GM19395 (cell line): Measurements from ENCODE around the gene NTNG1.

Experiments
- ATAC-seq: cut with Tn5 transposase; IDR thresholded peaks from one replicate; pipeline ENCODE4 v1.9.1; 2021; ENCODE audit warnings: mild to moderate bottlenecking, moderate library complexity; ENCODE audit not compliant: unreplicated experiment

The NTNG1 gene

DNA sequence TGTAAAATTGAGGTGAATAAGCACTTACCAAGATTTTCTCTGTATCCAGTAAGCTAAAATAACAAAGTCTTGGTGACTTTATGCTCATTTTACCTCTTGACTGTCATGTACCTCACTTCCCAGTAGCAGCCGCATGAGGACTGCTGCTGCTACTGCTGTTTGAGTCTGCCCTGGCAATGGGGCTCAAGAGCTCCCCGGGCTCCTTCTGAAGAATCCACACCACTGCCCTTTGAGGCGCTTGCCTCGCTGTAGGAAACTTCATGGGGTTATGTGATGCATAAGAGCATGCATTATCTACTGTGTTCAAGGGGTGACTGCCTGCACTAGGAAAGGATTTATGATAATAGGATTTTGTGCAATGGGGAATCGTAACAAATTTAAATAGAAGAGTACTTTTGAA, 113.5 kb downstream of the NTNG1 start:
- ATAC-seq: no peak

DNA sequence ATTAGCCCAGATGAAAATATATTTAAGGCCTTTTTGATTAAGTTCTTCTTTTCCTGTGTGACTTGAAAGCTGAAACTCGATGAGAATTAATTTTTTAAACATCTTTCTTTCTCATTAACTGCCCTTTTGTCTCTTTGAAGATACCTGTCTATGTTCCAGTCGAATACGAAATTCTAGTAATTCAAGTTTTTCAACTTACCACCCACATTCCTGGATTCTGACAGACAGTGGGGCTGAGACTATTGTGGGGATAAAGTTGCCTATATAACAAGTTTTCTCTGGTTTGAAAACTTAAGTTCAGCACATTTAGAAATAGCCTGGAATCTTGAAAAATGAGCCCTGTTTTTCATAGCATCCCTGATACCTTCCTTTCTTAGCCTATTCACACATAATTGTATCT, 114.6 kb downstream of the NTNG1 start:
- ATAC-seq: no peak

DNA sequence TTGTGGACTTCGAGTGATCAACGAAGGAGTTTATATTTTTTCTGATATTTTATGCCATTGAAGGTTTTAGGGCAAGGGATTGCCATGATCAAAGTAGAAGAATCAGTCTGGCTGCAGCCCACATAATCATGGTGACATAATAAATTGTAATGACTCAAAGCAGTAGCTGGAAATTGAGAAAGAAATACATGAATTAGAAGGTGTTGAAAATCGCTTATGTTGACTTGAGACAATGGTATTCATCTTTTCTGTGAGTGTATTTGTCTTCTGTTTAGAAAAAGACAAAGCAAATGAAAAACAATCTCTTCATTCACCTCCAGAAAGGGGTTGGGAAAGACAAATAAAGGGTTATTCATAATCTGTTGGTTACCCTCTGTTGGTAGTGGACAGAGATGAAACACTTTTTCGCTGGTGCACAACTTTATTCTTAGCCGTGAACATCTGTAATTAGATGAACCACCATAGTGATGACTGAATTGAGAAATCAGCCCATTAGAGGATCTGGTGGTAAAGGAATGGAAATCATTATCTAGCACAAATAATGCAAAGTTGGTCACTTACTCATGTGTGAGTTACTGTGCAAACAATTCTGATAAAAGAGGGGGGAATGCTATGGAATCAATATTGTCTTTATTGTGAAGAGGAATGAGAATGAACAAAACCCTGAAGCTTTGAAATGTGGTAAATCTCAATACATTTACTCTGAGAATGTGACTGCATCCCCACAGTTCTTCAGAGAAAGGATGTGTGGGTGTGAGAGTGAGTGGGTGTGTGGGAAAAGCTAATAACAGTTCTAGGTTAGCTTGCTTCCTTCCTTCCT, 121.8 kb downstream of the NTNG1 start:
- no peak for ATAC-seq

DNA sequence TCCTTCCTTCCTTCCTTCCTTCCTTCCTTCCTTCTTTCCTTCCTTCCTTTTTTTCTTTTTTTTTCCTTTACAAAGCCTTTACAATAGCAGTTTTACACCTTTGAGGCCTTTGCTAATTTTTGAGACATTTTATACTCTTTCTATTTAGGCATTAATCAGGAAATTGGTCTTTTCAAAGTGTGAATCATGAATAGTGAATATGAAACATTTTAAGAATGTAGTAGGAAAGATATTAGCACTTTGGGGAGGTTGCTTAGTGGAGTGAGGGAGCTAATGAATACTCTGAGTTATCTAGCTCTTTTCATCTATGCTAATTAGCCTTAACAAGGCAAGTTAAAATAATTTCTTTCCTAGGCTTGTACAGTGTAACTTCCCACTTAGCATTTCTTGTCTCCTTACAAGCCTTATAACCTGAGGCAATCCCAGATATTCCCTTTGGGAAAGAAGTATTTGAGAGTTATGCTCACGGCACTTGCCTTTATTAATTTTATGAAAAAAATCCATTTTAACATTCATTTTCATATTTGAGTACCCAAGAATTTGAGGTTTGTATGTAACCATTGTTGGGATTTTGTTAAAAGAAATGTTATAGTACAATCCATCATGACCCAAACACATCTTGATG, 122.6 kb downstream of the NTNG1 start:
- ATAC-seq: no peak

DNA sequence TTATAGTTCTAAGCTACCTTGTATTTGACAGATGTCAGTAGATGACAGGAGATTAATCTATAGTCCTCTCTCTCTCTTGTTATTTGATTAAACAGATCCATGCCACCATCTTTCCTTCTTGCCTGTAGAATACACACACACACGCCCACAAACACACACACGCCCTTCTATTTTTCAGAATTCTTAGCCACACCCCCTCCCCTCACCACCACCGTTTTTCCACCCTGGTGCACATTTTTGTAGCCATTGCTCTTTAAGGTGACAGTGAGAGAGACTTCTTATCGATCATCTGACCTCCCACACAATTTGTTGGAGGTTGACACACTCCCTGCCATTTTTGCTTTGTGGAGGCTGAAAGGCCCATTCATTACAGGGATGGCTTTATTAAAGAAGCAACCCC, 123.2 kb downstream of the NTNG1 start:
- no peak for ATAC-seq

DNA sequence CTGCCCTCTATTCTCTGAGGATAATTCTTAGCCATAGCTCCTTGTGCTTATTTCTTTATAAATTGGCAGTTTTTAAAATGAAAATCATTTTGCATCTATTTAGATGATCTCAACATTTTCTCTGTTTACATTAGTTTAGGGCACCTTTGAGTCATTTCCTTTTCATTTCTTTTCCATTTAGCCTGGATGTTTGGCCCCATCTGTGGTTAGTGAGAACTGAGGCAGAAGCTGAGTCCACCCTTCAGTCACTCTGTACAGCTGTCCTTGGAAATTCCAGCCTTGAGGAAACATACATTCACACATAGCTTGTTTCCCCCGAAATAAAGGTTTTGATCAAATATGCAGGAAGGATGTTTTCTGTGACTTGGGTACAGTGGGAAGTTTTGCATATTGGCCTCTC, 123.7 kb downstream of the NTNG1 start:
- ATAC-seq: no peak

DNA sequence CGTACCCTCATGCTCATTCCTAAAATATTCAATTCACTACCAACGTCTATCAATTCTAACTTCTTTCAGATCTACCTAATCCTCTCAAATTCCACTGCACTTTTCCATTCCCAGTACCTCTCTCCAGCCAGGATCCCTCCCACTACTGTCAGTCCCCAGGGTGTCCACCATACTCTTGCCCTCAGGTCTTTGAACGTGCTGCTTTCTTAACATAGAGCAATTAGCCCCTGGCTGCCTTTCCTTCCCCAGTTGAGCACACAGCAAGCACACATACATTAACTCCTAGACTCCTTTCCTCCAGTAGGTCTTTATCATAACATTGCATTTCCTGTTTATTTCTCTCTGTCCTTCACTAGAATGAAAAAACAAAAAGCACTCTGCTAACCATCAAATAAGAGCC, 126.7 kb downstream of the NTNG1 start:
- no peak for ATAC-seq

DNA sequence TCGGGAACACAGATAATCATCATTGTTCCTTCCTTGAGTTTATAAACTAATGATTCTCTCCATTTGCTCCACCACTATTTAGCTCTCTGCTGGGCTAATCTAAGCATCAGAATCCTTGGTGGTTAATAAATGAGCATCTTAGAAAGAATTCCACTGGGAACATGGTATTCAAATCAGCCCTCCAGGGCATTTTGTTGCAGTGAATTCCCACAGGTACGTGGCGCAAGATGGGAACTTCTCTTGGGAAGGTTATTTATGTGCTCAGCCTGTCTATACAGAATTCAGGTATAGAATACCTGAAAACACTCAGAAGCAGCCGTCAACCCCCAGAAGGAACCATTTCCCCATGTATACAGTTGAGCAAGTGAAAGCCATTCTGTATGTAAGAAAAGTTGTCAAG, 131.5 kb downstream of the NTNG1 start:
- no peak for ATAC-seq

DNA sequence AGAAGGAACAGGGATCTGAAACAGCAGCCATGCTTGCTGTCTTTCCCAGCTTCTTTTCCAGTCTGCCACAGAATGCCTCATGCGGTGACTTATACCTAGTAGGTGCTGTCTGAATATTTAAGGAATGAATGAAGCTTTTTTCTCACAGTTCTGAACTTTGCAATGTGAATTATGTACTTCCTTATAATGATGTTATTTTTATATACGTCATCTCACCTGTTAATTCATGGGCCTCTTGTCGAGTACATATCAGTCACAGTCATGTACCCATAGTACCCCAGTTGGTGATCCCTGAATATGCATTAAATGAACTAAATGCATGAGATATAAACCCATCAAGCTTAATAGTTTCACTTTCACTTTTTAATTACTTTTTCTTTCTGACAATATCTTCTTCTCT, 132.7 kb downstream of the NTNG1 start:
- ATAC-seq: no peak

DNA sequence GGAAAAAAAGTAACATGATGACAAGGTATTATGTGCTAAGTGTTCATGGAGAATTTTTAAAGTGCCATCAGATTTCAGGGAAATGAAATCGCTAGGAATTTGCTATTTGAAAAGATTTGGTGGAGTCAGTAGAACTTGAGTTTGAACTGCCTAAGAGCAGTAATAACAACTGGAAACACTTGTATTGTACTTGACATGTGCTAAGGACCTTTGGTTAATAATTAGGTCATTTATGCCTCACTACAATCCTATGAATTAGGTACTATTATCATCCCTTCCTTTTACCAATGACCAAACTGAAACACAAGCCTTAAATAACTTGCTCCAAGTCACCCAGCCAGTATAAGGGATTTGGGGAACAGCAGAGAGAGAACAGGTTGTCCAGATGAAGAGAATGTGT, 133.4 kb downstream of the NTNG1 start:
- no peak for ATAC-seq

DNA sequence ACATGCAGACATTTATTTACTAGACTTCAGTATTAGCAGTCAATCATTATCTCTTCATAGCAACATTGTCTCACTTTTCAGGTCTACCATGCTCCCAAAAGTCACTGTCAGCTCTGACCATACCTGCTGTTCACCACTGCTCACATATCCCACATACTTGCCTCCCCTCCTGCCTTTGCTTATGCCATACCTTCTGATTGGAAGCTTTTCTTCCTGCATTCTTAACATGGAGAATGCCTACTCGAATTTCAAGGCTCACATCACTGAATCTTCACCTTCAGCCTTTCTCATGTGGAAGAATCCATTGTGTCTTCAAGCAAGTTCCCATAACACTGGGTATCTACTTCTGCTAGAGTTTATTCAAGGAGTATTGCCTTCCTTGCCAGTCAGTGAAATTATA, 135.4 kb downstream of the NTNG1 start:
- ATAC-seq: no peak

DNA sequence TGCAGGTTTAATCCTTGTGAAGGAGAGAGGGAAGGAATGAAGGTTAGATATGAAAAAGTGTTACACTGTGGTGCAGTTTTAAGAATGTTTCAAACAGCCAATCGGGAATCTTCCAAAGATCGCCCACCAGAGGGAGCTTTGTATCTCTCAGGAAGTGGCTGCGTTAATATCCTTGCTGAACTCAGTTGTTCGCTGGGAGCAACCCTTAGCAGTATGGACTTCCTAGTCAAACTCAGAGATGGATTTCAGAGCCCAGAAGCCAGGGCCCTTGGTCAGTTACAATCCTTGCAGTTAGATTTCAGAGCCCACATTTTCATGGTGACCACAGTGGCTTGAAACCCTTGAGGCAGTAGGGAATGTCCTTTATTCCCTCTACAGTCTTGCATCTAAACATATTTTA, 136.2 kb downstream of the NTNG1 start:
- peak; percentile 61 for ATAC-seq

DNA sequence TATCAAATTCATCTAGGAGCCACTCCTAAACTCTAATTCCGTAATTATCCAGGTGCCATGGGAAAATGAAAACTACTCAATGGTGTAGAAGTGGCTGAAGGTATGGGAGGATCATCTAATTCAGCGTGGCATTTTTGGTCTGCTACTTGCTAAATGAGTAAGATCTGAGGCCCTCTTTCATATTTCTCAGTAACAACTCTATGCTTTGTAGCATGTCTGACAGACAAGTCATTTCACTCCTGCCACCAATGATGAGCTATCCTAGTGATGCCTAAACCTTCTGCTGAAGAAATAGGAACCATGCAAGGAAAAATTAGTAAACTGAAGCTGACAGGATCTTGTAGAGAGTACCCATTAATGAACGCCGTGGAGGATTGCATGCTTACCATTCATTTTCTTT, 145.3 kb downstream of the NTNG1 start:
- no peak for ATAC-seq

DNA sequence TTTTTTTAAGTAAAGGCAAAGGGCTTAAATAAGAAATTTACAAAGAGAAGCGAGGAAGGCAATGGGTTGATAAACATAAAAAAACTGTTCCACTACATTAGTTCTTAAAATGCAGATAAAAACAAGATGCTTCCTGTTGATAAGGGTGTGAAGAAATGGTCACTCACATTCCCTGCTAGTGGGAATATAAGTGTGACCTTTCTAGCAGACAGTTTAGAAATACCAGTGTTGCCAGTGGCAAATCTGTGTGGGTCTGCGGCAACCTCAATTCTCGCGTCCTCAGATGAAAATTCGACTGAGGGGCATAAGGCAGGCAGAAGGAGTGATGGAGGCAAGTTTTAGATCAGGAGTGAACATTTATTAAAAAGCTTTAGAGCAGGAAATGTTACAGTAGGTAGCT, 151.1 kb downstream of the NTNG1 start:
- no peak for ATAC-seq

DNA sequence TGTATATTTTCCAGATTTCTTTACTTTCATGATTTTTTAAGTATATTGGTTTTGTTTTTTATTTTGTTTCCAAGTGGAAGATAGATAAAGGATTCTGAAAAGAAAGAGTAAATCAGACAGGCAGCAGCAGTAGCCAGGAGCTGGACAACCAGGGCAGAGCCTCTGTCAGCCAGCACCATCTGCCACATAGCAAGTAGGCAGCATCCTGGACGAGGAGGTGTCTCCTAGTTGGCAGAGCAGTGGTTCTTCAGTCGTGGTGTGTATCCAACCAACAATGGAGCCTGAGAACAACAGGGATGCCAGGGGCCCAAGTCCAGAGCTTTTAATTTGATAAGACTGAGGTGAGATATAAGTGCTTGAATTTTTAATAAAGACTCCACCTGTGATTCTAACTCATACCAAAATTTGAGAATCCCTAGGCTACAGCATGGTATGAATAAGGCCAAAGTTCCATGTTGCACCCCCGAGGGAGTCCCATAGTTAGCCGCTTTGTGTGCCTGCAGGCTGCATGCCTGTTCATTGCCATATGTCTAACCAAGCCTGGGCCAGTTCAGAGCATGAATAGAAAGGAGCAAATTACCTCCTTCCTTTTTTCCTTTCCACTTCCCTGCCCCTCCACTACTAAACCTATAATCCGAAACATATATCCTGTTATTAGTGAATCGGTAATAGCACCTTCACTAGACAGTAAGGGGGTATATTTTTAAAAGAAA, 153.2 kb downstream of the NTNG1 start:
- no peak for ATAC-seq

DNA sequence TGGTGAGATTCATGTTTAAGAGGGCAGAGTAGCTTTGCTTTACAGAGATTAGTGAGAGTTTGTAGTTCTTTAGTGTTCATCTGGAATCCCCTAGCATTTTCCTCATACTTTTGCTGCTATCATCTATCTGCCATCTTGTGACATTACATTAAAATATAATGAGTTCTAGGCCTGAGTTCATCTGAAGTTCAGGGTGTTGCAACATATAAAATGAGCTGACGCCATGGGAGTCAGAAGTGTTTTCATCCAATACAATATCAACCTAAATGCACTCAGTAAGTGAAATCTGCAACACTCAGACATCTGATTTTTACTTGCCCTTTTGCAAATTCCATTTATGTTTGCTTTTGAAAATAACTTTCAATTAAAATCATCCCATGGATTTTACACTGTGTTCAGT, 153.8 kb downstream of the NTNG1 start:
- no peak for ATAC-seq

DNA sequence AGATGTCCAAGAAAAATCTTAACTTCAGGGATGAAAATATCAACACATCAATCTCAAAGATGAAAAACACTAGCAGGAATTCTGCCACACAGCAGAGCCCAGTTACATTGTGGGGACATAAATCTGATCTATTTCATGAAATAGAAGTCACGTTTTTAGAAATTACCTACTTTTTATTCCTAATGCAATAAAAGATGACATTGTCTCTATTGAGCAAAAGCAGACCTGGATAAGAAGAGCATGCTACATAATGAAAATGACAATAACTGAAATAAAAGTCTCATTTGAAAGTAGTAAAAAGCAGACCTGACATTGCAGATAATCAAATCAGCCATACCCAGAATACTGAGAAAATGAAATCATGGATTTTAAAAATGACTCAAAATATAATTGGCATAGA, 156.8 kb downstream of the NTNG1 start:
- no peak for ATAC-seq

DNA sequence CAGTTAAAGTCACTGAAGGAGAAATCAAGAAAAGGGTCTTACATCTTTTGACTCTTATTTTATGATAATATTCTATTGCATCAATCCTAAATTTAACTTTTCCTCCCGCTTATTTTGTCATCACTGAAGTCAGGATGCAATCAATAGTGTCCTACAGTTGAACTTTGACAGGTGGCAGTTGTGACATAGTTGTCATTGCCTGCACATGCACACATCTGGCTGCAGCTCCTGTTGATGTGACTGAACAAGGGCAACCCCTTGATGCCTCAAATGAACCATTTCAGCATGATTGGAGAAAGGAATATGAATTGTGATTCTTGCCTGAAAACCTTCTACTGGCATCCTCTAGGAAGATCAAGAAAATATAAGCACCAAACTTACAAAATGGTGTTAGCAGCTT, 157.7 kb downstream of the NTNG1 start:
- ATAC-seq: no peak

DNA sequence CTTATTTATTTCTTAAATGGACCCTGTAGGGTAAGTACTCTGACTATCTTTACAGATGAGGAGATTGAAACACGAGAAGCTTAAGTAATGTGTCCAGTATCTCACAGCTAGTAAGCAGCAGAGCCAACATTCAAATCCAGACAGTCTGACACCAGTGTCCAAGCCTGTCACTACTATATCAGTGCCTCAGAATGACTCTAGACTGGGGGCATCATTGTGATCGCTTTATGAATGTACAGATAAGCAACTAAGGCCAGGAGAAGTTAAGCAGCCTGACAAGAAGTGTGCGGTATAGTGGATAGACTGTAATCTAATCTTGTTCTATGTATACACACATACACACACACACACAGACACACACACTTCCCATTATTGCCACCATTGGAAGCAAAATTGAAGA, 158.7 kb downstream of the NTNG1 start:
- ATAC-seq: no peak

DNA sequence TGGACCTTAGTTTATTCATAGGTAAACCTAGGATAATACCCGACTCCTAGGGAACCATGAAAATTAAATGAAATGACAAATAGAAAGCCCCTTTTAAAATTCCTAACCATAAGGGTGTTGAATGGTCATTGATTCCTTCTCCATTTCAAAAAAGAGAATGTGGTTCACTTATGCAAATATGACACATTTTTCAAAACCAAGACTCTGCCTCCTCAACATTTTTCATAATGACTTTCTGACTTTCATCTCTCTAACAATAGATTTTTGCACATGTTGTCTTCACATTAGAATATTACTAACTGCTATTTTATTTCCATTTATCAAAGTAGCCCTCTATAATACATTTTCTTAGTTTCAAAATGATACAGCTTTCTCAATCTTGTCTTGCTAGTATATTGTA, 169.1 kb downstream of the NTNG1 start:
- ATAC-seq: no peak

DNA sequence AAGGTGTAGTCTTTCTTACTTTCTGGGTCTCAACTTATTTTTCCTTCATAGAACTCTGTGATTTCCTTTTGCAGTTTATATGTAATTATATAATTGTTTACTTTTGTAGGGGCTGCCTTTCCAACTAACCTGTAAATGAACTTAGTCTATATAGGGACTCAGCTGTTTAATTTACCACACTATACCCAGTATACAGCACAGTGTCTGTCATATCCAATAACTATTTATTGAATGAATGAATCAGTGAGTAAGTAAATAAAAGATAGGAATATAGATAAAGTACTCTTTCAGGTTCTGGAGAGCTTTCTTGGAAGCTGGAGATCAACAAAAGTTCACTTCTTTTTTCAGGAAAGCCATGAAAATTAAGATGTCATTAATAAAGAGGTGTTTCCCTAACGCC, 174.8 kb downstream of the NTNG1 start:
- no peak for ATAC-seq

DNA sequence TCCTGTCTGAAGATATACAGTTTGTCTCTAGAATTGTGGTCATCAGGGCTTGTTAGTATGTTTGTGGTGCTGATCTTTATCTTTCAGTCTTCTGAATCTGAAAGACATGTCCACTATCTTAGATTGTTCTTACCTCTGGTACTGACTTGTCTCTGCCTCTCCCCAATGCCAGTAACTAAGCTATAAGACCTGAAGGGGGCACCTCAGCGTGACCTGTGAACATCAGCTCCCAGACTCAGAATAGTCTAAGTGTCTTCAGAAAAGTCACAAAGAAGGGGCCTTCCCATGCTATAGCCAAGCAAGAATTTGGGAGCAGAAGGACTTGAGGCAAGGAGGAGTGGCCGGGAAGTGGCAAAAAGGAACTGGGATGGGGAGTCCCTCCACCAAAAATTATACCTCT, 178.1 kb downstream of the NTNG1 start:
- ATAC-seq: no peak
